ENCODE data around the gene SETD1B. TPM values are rescaled to one million over a fixed set of nuclear protein-coding genes. Genes with fewer than 3 reads are reported as not detected.

Gene SETD1B
- total RNA-seq, 1 donor from 2014 or later, result 2.1 TPM

DNA sequence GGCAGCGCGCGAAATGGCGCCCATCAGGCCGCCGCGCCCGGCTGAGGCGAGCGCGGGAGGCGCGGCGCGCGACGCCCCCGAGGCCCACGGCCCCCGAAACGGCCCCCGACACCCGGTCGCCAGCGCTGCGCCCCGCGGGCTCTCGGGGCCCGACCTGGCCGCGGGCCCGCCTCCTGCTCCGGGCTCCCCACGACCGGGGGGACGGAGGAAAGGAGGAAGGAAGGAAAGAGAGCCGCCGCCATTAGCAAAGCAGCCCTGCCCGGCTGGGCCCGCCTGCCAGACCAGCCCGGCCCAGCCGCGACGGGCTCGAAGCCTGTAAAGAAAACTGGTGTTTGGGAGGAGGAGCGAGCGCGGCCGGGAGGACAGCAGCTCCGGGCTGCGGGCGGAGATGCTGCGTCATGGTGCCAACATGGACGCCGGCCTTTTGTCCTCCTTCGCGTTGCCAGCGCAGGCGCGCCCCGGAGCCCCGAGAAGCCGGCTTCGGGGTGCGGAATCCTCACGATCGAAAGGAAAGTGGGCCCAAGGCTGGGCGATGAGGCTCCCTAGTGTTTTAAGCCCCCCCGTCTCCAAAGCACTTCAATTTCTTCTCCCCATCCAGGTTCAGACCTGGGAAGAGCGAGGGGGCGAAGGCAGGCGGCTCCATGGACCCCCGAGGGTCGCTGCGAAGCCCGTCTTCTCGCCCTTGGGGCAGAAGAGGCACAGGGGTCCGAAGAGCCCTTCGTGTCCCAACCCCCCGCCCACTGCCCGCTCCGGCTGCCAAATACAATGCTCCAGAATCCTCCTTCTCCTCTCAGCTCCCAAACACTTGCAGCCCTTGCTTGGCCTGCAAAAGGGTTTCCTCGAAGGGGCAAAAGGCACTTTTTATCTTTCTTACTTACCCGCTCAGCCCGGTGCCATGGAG is 2.9 kb upstream of the SETD1B start:
- H3K27me3 ChIP-seq (ENCODE audit: control insufficient read depth in 3 of 3, insufficient read depth in 3 of 3, low read length in 3 of 3), result no peaks in the 10 kb centered on the region
- peak overlapping the region; percentile 99 to 100 (median 99) for H3K9ac ChIP-seq (ENCODE audit: low read depth in 1 of 3, low read length in 3 of 3)
- peaks cover 0 to 4% (median 3%) of the 10 kb centered on the region in 3 donors for H3K36me3 ChIP-seq (ENCODE audit: control insufficient read depth in 3 of 3, insufficient read depth in 3 of 3, low read length in 3 of 3)
- no peaks in the 10 kb centered on the region for H3K9me3 ChIP-seq (ENCODE audit: control insufficient read depth in 3 of 3, low read length in 3 of 3)
- peaks cover 41 to 47% (median 46%) of the 10 kb centered on the region in 3 donors for H3K4me1 ChIP-seq (ENCODE audit: control insufficient read depth in 3 of 3, insufficient read depth in 3 of 3, low read length in 3 of 3)
- H3K4me3 ChIP-seq (ENCODE audit: low read length in 3 of 3), result peak overlapping the region; percentile 75 to 87 (median 81)
- peak overlapping the region; percentile 100 for H3K27ac ChIP-seq (ENCODE audit: low read depth, low read length)

DNA sequence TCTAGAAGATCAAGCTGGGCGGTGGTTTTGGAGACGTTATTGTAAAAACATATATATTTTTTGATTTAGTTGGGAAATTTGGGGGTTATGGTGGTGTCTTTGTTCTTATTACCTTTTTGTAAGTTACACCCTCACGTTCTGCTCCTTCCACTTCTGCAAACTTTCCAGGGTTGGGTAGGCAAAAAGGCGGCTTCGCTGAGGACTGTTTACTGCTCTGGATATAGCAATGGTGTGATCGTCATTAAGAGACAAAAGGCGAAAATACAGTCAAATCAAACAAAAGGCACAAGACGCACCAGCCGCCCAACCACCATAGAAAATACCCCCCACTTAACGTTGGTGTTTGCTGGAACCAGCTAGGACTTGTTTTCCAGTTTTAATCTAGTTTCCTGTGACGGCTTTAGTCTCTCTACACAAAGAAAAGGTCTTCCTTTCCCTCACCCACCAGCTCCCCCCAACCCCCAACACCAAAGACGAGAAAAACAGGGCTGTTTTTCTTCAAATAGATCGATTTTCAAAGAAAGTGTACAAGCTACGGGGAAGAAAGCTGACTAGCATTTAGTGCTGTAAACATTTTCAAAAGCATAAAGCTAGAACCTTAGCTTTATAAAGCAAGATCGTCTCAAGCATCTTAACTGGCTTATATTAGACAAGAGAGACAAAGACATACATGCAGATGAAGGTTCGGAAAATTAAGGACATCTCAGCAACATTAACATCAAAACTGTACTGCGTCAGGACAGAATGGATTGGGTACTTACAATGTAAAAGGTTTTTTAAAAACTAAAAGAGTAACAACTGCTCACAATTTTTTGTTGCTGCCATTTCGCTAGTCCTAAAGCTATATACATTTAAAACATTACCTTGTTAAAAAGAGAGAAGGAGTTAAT is 2.0 kb upstream of the SETD1B start:
- Histone ChIP-seq H3K4me1 (ENCODE audit: control insufficient read depth in 3 of 3, insufficient read depth in 3 of 3, low read length in 3 of 3) (peaks cover 41 to 47% (median 46%) of the 10 kb centered on the region in 3 donors), H3K4me3 (ENCODE audit: low read length in 3 of 3) (peak overlapping the region; percentile 75 to 87 (median 81)), H3K27me3 (ENCODE audit: control insufficient read depth in 3 of 3, insufficient read depth in 3 of 3, low read length in 3 of 3) (no peaks in the 10 kb centered on the region), H3K27ac (ENCODE audit: low read depth, low read length) (peak overlapping the region; percentile 100), H3K36me3 (ENCODE audit: control insufficient read depth in 3 of 3, insufficient read depth in 3 of 3, low read length in 3 of 3) (peaks cover 2 to 3% (median 2%) of the 10 kb centered on the region in 3 donors), H3K9me3 (ENCODE audit: control insufficient read depth in 3 of 3, low read length in 3 of 3) (no peaks in the 10 kb centered on the region), H3K9ac (ENCODE audit: low read depth in 1 of 3, low read length in 3 of 3) (peak overlapping the region; percentile 99 to 100 (median 99))

DNA sequence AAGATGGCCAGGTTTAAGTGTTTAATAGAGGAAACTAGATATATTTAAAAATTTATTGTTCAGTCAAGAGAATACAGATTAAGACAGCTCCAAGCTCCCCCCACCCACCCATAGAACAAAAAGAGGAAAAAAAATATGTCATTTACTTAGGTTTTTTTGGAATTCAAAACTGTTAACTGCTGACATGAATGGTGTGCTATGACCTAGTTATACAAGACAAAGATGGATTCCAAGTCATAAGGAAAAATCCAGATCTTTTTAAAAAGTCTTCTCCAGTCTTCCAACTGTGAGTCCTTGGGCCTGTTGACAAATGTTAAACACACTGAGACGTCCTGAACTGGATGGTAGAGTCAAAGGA is 1.3 kb upstream of the SETD1B start:
- H3K9ac ChIP-seq (ENCODE audit: low read depth in 1 of 3, low read length in 3 of 3), result peak overlapping the region; percentile 99 to 100 (median 99)

GRCh38 chr12:121802843-121803698 is 738 bp upstream of the SETD1B start:
- Histone ChIP-seq H3K36me3 (ENCODE audit: control insufficient read depth in 3 of 3, insufficient read depth in 3 of 3, low read length in 3 of 3) (peaks cover 4 to 7% (median 6%) of the 10 kb centered on the region in 3 donors), H3K4me3 (ENCODE audit: low read length in 3 of 3) (peak overlapping the region; percentile 75 to 87 (median 81)), H3K27ac (ENCODE audit: low read depth, low read length) (peak overlapping the region; percentile 100), H3K9me3 (ENCODE audit: control insufficient read depth in 3 of 3, low read length in 3 of 3) (no peaks in the 10 kb centered on the region), H3K4me1 (ENCODE audit: control insufficient read depth in 3 of 3, insufficient read depth in 3 of 3, low read length in 3 of 3) (peaks cover 35 to 41% (median 41%) of the 10 kb centered on the region in 3 donors), H3K9ac (ENCODE audit: low read depth in 1 of 3, low read length in 3 of 3) (peak overlapping the region; percentile 99 to 100 (median 99)), H3K27me3 (ENCODE audit: control insufficient read depth in 3 of 3, insufficient read depth in 3 of 3, low read length in 3 of 3) (no peaks in the 10 kb centered on the region)

More for the DNA sequence above, 1.3 kb upstream of the SETD1B start:
- Histone ChIP-seq H3K9me3 (ENCODE audit: control insufficient read depth in 3 of 3, low read length in 3 of 3) (no peaks in the 10 kb centered on the region), H3K4me3 (ENCODE audit: low read length in 3 of 3) (peak overlapping the region; percentile 75 to 87 (median 81)), H3K27me3 (ENCODE audit: control insufficient read depth in 3 of 3, insufficient read depth in 3 of 3, low read length in 3 of 3) (no peaks in the 10 kb centered on the region), H3K27ac (ENCODE audit: low read depth, low read length) (peak overlapping the region; percentile 100), H3K4me1 (ENCODE audit: control insufficient read depth in 3 of 3, insufficient read depth in 3 of 3, low read length in 3 of 3) (peaks cover 39 to 46% (median 45%) of the 10 kb centered on the region in 3 donors), H3K36me3 (ENCODE audit: control insufficient read depth in 3 of 3, insufficient read depth in 3 of 3, low read length in 3 of 3) (peaks cover 2 to 5% (median 2%) of the 10 kb centered on the region in 3 donors)

- H3K9me3 ChIP-seq (ENCODE audit: control insufficient read depth in 3 of 3, low read length in 3 of 3), result no peaks in the 10 kb centered on the region
- H3K9ac ChIP-seq (ENCODE audit: low read depth in 1 of 3, low read length in 3 of 3), result peak overlapping the region; percentile 74 to 99 (median 77)
- peak overlapping the region; percentile 80 for H3K27ac ChIP-seq (ENCODE audit: low read depth, low read length)
- H3K27me3 ChIP-seq (ENCODE audit: control insufficient read depth in 3 of 3, insufficient read depth in 3 of 3, low read length in 3 of 3), result no peaks in the 10 kb centered on the region
- peaks cover 15 to 17% (median 16%) of the 10 kb centered on the region in 3 donors for H3K36me3 ChIP-seq (ENCODE audit: control insufficient read depth in 3 of 3, insufficient read depth in 3 of 3, low read length in 3 of 3)
- H3K4me3 ChIP-seq (ENCODE audit: low read length in 3 of 3), result peak overlapping the region; percentile 63 to 72 (median 71)
- H3K4me1 ChIP-seq (ENCODE audit: control insufficient read depth in 3 of 3, insufficient read depth in 3 of 3, low read length in 3 of 3), result peaks cover 23 to 28% (median 27%) of the 10 kb centered on the region in 3 donors
These were observed 755 bp downstream of the SETD1B start for GRCh38 chr12:121804417-121805111.

GRCh38 chr12:121805171-121806008 is 1.6 kb downstream of the SETD1B start:
- peaks cover 19 to 24% (median 23%) of the 10 kb centered on the region in 3 donors for H3K36me3 ChIP-seq (ENCODE audit: control insufficient read depth in 3 of 3, insufficient read depth in 3 of 3, low read length in 3 of 3)
- no peaks in the 10 kb centered on the region for H3K9me3 ChIP-seq (ENCODE audit: control insufficient read depth in 3 of 3, low read length in 3 of 3)
- H3K4me1 ChIP-seq (ENCODE audit: control insufficient read depth in 3 of 3, insufficient read depth in 3 of 3, low read length in 3 of 3), result peaks cover 25 to 29% (median 29%) of the 10 kb centered on the region in 3 donors
- peak overlapping the region; percentile 65 to 76 (median 72) for H3K4me3 ChIP-seq (ENCODE audit: low read length in 3 of 3)
- no peaks in the 10 kb centered on the region for H3K27me3 ChIP-seq (ENCODE audit: control insufficient read depth in 3 of 3, insufficient read depth in 3 of 3, low read length in 3 of 3)
- H3K27ac ChIP-seq (ENCODE audit: low read depth, low read length), result peak overlapping the region; percentile 80
- H3K9ac ChIP-seq (ENCODE audit: low read depth in 1 of 3, low read length in 3 of 3), result peak overlapping the region; percentile 74 to 99 (median 77)

GRCh38 chr12:121806009-121806545 is 2.3 kb downstream of the SETD1B start:
- Histone ChIP-seq H3K27me3 (ENCODE audit: control insufficient read depth in 3 of 3, insufficient read depth in 3 of 3, low read length in 3 of 3) (no peaks in the 10 kb centered on the region), H3K4me1 (ENCODE audit: control insufficient read depth in 3 of 3, insufficient read depth in 3 of 3, low read length in 3 of 3) (peaks cover 32 to 36% (median 34%) of the 10 kb centered on the region in 3 donors), H3K9ac (ENCODE audit: low read depth in 1 of 3, low read length in 3 of 3) (peak overlapping the region in 2 of 3 donors; percentile 71), H3K4me3 (ENCODE audit: low read length in 3 of 3) (peak overlapping the region; percentile 42 to 76 (median 56)), H3K36me3 (ENCODE audit: control insufficient read depth in 3 of 3, insufficient read depth in 3 of 3, low read length in 3 of 3) (peaks cover 25 to 31% (median 30%) of the 10 kb centered on the region in 3 donors), H3K9me3 (ENCODE audit: control insufficient read depth in 3 of 3, low read length in 3 of 3) (no peaks in the 10 kb centered on the region), H3K27ac (ENCODE audit: low read depth, low read length) (peak overlapping the region; percentile 60)
